A549 (cell line): ENCODE results near the gene LRP5. TPM values are rescaled to one million over a fixed set of nuclear protein-coding genes. Genes with fewer than 3 reads are reported as not detected.
"Not testable (repeated sequence)": the region's sequence is repeated elsewhere in the genome, so short reads cannot be mapped to it uniquely, and the experiment has no call there.

Experiments
- ATAC-seq, 2 experiments: fragments of 200-7000 bp in 1 of 2; fragments of >200 bp in 1 of 2; cut with Nextera tagmentation in 1 of 2; cut with Tn5 transposase in 1 of 2; 3 replicates each; pipeline versions ENCODE4 v1.8.0 to v1.9.1; 2018 to 2020; ENCODE audit warnings: mild to moderate bottlenecking in 1 of 2, moderate library complexity in 1 of 2
- CTCF ChIA-PET: fragments of 300-600 bp; sonication (Branson Sonifier 250); formaldehyde crosslinking; extraction: SDS; loops from one replicate; lab custom pipeline; 2021; ENCODE audit warnings: antibody characterized with exemption, inconsistent platforms; lab: Yijun Ruan, JAX
- POLR2A ChIA-PET: fragments of 350-600 bp; formaldehyde crosslinking; extraction: SDS; loops from one replicate; lab custom pipeline; 2021; ENCODE audit warnings: antibody characterized with exemption, inconsistent platforms; lab: Yijun Ruan, JAX
- DNase-seq, 2 experiments: peaks; one replicate each; pipeline versions ENCODE4 v3.0.0 to v3.0.0-alpha.2; 2011 to 2016; ENCODE audit warnings: low read depth in 1 of 2, low spot score in 1 of 2
- FAIRE-seq: peaks from 2 replicates; lab custom pipeline; 2011; peaks lifted over from hg19 to GRCh38; lab: Jason Lieb, UNC
- H3K27ac ChIP-seq, 2 experiments: fragments of >200 bp; sonication (Bioruptor Twin); formaldehyde crosslinking; 3 replicates each; pipeline ENCODE4 v1.5.1; 2016 to 2017
- H3K4me1 ChIP-seq: fragments of >200 bp; sonication (Bioruptor Twin); formaldehyde crosslinking; 3 replicates; pipeline ENCODE4 v1.6.1; 2016
- H3K4me2 ChIP-seq: fragments of >200 bp; sonication (Bioruptor Twin); formaldehyde crosslinking; 3 replicates; pipeline ENCODE4 v1.6.1; 2016
- H3K4me3 ChIP-seq: fragments of >200 bp; sonication (Bioruptor Twin); formaldehyde crosslinking; 3 replicates; pipeline ENCODE4 v1.5.1; 2016
- H3K9me3 ChIP-seq: fragments of >200 bp; sonication (Bioruptor Twin); formaldehyde crosslinking; 3 replicates; pipeline ENCODE4 v1.6.1; 2016
- CEBPB ChIP-seq, 2 experiments: fragments of >200 bp in 1 of 2; sonication (Bioruptor Twin) in 1 of 2; formaldehyde crosslinking in 1 of 2; IDR thresholded peaks; 2 replicates each; pipeline ENCODE4 v1.6.1; 2012 to 2016
- CTCF ChIP-seq: fragments of >200 bp; sonication (Bioruptor Twin); formaldehyde crosslinking; IDR thresholded peaks from 3 replicates; pipeline ENCODE4 v1.5.1; 2016
- E2F6 ChIP-seq: IDR thresholded peaks from 2 replicates; pipeline ENCODE4 v1.6.1; 2012; ENCODE audit warnings: low read depth, borderline replicate concordance
- FOSB ChIP-seq: fragments of 250-450 bp; sonication (Bioruptor Pico); IDR thresholded peaks from 2 replicates; pipeline ENCODE4 v1.5.0; 2020; ENCODE audit warnings: mild to moderate bottlenecking, moderate library complexity
- FOSL2 ChIP-seq, 2 experiments: fragments of 450-650 bp in 1 of 2; fragments of >200 bp in 1 of 2; sonication (Bioruptor Twin) in 1 of 2; formaldehyde crosslinking; IDR thresholded peaks; 2 replicates each; pipeline versions ENCODE4 v1.5.0 to v1.6.1; 2016 to 2020; ENCODE audit warnings: mild to moderate bottlenecking in 1 of 2, moderate library complexity in 1 of 2
- HOXB13 ChIP-seq: fragments of 250-450 bp; sonication (Bioruptor Pico); IDR thresholded peaks from 2 replicates; pipeline ENCODE4 v1.5.0; 2020; ENCODE audit warnings: low read depth, mild to moderate bottlenecking, moderate library complexity
- KDM1A ChIP-seq: fragments of 200-600 bp; sonication (generic); IDR thresholded peaks from 2 replicates; pipeline ENCODE4 v1.6.1; 2016; ENCODE audit warnings: low read depth, mild to moderate bottlenecking
- MAZ ChIP-seq: fragments of 150-350 bp; IDR thresholded peaks from 2 replicates; pipeline ENCODE4 v1.6.1; 2014; ENCODE audit warnings: antibody characterized with exemption, low read depth, low read length, borderline replicate concordance
- RAD21 ChIP-seq, 2 experiments: fragments of >200 bp in 1 of 2; sonication (Bioruptor Twin) in 1 of 2; formaldehyde crosslinking in 1 of 2; IDR thresholded peaks in 1 of 2; conservative IDR thresholded peaks in 1 of 2; 2 replicates in 1 of 2; 3 replicates in 1 of 2; pipeline ENCODE4 v1.6.1; 2012 to 2018; ENCODE audit warnings: inconsistent platforms in 1 of 2
- SMC3 ChIP-seq: fragments of >200 bp; sonication (Bioruptor Twin); formaldehyde crosslinking; IDR thresholded peaks from 3 replicates; pipeline ENCODE4 v1.6.1; 2018; ENCODE audit warnings: inconsistent platforms
- TP53 ChIP-seq: fragments of 250-450 bp; sonication (Bioruptor Pico); IDR thresholded peaks from 2 replicates; pipeline ENCODE4 v1.5.0; 2021; ENCODE audit warnings: mild to moderate bottlenecking, moderate library complexity
- WGBS: methylation state at CpG from one replicate; pipeline ENCODE4 v1.1.6; 2017; ENCODE audit errors: missing lambda C conversion rate; 5-methylcytosine and 5-hydroxymethylcytosine counted together
- polyA plus RNA-seq, 4 experiments: library from polyadenylated mRNA; depleted of rRNA in 3 of 4; stranded (reverse); fragments of >200 nt; fragmentation: RNase III in 1 of 4; extraction: RNeasy Plus Mini Kit Qiagen cat#74134 plus additional on column Dnase treatment in 1 of 4; gene quantifications; 2 replicates in 3 of 4; 3 replicates in 1 of 4; pipeline ENCODE4 v1.2.3, GENCODE V29; 2011 to 2017

The LRP5 gene
- polyA plus RNA-seq, 2 of the 4 experiments (the other 2 are of a cell fraction), result 10.9 to 32.3 TPM

GRCh38 chr11:68446046-68446725, 133.8 kb downstream of the LRP5 start:
- POLR2A ChIA-PET, result no interaction called here

GRCh38 chr11:68447015-68447801, 134.8 kb downstream of the LRP5 start:
- Histone ChIP-seq H3K4me3 (no peak overlapping the region), H3K27ac (peak overlapping the region in 1 of 2 experiments; percentile 47; a peak in 2 of 6 replicates), H3K9me3 (no peaks in the 10 kb centered on the region), H3K4me1 (no peaks in the 10 kb centered on the region), H3K4me2 (no peak overlapping the region)
- no peak for TF ChIP-seq TP53 (CRISPR knock-in tag)
- peak; percentile 73 for TF ChIP-seq SMC3
- peak; percentile 84 to 89 for TF ChIP-seq RAD21 (conservative IDR thresholded peaks at IDR 0.05 in 1 of 2, IDR thresholded peaks at IDR 0.05 in 1 of 2)
- TF ChIP-seq CTCF, result peak; percentile 84
- no peak for TF ChIP-seq CEBPB (IDR thresholded peaks at IDR 0.05)
- DNase-seq (peak; percentile 75 to 82), ATAC-seq (peak; percentile 95 to 97), FAIRE-seq (no peak)
- POLR2A ChIA-PET, result no interaction called here
- CTCF ChIA-PET, result interaction anchor here (0.6 to 3.3 kb wide), 24 partner anchors 8 to 404 kb away, joined by 3 to 35 read pairs (median 3); no protein-coding TSS in a partner anchor
- 44% methylated on average over 22 of the region's 25 CpGs for WGBS

More at GRCh38 chr11:68446046-68446725, 133.8 kb downstream of the LRP5 start:
- TF ChIP-seq FOSL2 (IDR thresholded peaks at IDR 0.05) (no peak), FOSL2 (CRISPR knock-in tag; IDR thresholded peaks at IDR 0.05) (no peak), SMC3 (no peak), E2F6 (no peak)
- H3K9me3 ChIP-seq, result no peaks in the 10 kb centered on the region
- 82% methylated on average over 8 of the region's 18 CpGs for WGBS
- H3K27ac ChIP-seq, result no peak overlapping the region
- 0 out of 3 replicates have a peak, but pooled peaks cover 5% of the 10 kb centered on the region for H3K4me1 ChIP-seq
- no peak overlapping the region for H3K4me2 ChIP-seq
- ATAC-seq (peak; percentile 14 to 30; a peak in 4 of 6 replicates), DNase-seq (no peak), FAIRE-seq (no peak)
- H3K4me3 ChIP-seq, result no peak overlapping the region
- CTCF ChIA-PET, result interaction anchor here (0.6 to 3.3 kb wide), 18 partner anchors 7 to 403 kb away, joined by 3 to 35 read pairs (median 3); no protein-coding TSS in a partner anchor

- H3K9me3 ChIP-seq, H3K4me1 ChIP-seq, FAIRE-seq, H3K27ac ChIP-seq, H3K4me3 ChIP-seq, H3K4me2 ChIP-seq, POLR2A ChIA-PET, DNase-seq, ATAC-seq: not testable (repeated sequence)
- WGBS, result 70% methylated on average over 6 of the region's 6 CpGs
- CTCF ChIA-PET, result interaction anchor here (0.6 to 3.3 kb wide), 12 partner anchors 8 to 239 kb away, joined by 3 to 35 read pairs (median 4); no protein-coding TSS in a partner anchor
These were observed 135.5 kb downstream of the LRP5 start for GRCh38 chr11:68447914-68448313.

GRCh38 chr11:68448604-68449011, 136.2 kb downstream of the LRP5 start:
- ATAC-seq (no peak), DNase-seq (no peak), FAIRE-seq (no peak)
- H3K4me2 ChIP-seq, result no peak overlapping the region
- WGBS, result 95% methylated on average over 20 of the region's 25 CpGs
- H3K4me1 ChIP-seq, result no peaks in the 10 kb centered on the region
- H3K4me3 ChIP-seq, result no peak overlapping the region
- ChIA-PET CTCF (interaction anchor here (0.7 to 3.3 kb wide), 5 partner anchors 9 to 190 kb away, joined by 3 to 35 read pairs (median 5); no protein-coding TSS in a partner anchor), POLR2A (no interaction called here)
- H3K9me3 ChIP-seq, result no peaks in the 10 kb centered on the region
- TF ChIP-seq KDM1A (no peak), FOSB (CRISPR knock-in tag) (no peak), MAZ (no peak), HOXB13 (CRISPR knock-in tag) (no peak), RAD21 (conservative IDR thresholded peaks at IDR 0.05 in 1 of 2, IDR thresholded peaks at IDR 0.05 in 1 of 2) (no peak)
- no peak overlapping the region for H3K27ac ChIP-seq
